22Rv1 (cell line): ENCODE measurements around the gene GOLPH3L.

Experiments used
- CTCF ChIP-seq: fragments of 450-650 bp; IDR thresholded peaks from 2 replicates; pipeline ENCODE4 v1.5.1; 2017; ENCODE audit warnings: mild to moderate bottlenecking
- ZFX ChIP-seq: fragments of 450-650 bp; IDR thresholded peaks from 2 replicates; pipeline ENCODE4 v1.6.1; 2017; ENCODE audit warnings: antibody characterized with exemption, borderline replicate concordance

- TF ChIP-seq CTCF (no peak), ZFX (no peak)
These were observed 36.4 kb downstream of the GOLPH3L start for GRCh38 chr1:150660584-150660983.
